Uterus (tissue), 4 donors: ENCODE measurements around the gene SRSF10. TPM values are rescaled to one million over a fixed set of nuclear protein-coding genes. Genes with fewer than 3 reads are reported as not detected.

Source experiments
- DNase-seq, 2 donors: peaks; one replicate each; pipeline ENCODE4 v3.0.0-alpha.2; 2019 to 2020
- H3K27ac ChIP-seq, 2 donors: fragments of 200-600 bp; sonication (generic); 1 replicate in 1 of 2; 2 replicates in 1 of 2; pipeline ENCODE4 v1.5.1; 2016 to 2018
- H3K27me3 ChIP-seq, 2 donors: fragments of 200-600 bp; sonication (generic); one replicate each; pipeline ENCODE4 v1.5.1; 2018 to 2019; ENCODE audit warnings: control low read depth in 1 of 2
- H3K36me3 ChIP-seq, 2 donors: fragments of 200-600 bp; sonication (generic); one replicate each; pipeline ENCODE4 v1.5.1; 2019; ENCODE audit warnings: control low read depth in 1 of 2
- H3K4me1 ChIP-seq, 2 donors: fragments of 200-600 bp; sonication (generic); one replicate each; pipeline ENCODE4 v1.5.1; 2018 to 2019; ENCODE audit warnings: control low read depth in 1 of 2
- H3K4me3 ChIP-seq, 2 donors: fragments of 200-600 bp; sonication (generic); 1 replicate in 1 of 2; 2 replicates in 1 of 2; pipeline ENCODE4 v1.5.1; 2018 to 2019; ENCODE audit warnings: mild to moderate bottlenecking in 1 of 2
- H3K9me3 ChIP-seq, 2 donors: fragments of 200-600 bp; sonication (generic); one replicate each; pipeline ENCODE4 v1.5.1; 2019; ENCODE audit warnings: control low read depth in 1 of 2
- POLR2A ChIP-seq, 2 donors: fragments of 450-650 bp; IDR thresholded peaks; one replicate each; pipeline ENCODE4 v1.6.1; 2016; ENCODE audit warnings: antibody characterized with exemption in 2 of 2, mild to moderate bottlenecking in 1 of 2, moderate library complexity in 1 of 2
- intact Hi-C: fragments of 100-400 bp; cut with DNase I; formaldehyde crosslinking; loops from one replicate; pipeline ENCODE4 v1.15.1; 2023; ENCODE audit warnings: low total_unique reads
- total RNA-seq, 4 donors: library from RNA; depleted of rRNA in 3 of 4; stranded (reverse); fragments of >200 nt in 3 of 4; gene quantifications; one replicate each; pipeline versions ENCODE4 v1.1.0 to v1.2.4, GENCODE V29; 2014 to 2023
- TF ChIP-seq, protein P1 (sequence below), 4 experiments: fragments of 200-600 bp in 2 of 4; fragments of 450-650 bp in 2 of 4; sonication (generic) in 2 of 4; IDR thresholded peaks; one replicate each; pipeline ENCODE4 v1.5.1; 2016 to 2019; ENCODE audit warnings: antibody characterized with exemption in 4 of 4, mild to moderate bottlenecking in 2 of 4, moderate library complexity in 1 of 4
- donor health status: DM: yes; HTN: yes; CAD: no.

Gene SRSF10
- total RNA-seq, 4 donors from 2014 or later, result 105 to 198 (median 162) TPM

DNA sequence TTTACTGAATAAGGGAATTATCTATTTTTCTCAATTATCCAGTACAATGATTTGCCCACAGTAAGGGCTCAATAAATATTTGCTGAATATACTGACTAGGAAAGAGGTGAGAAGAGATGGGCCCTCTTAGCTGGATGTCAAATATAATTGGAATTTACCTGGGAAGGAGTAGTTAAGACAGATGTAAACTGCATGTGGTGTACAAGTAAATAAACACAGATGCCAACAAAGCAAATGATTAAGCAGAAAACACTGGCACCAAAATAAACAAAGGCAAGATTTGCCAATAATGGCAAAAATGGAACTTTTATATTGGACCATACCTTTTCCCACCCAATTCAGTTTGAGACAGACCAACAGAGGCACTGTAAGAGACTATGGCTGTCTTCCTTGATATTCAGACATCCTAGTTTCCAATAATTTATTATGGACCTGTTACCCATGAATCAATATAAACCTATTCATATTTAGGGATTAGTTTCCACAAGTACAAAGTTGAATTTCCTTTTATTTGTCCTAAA lies 13.1 kb downstream of the SRSF10 start:
- intact Hi-C loops, result no loop called here
- H3K4me3 ChIP-seq, result no peak overlapping the region
- H3K27ac ChIP-seq, result no peak overlapping the region
- no peaks in the 10 kb centered on the region for H3K27me3 ChIP-seq
- H3K4me1 ChIP-seq, result no peaks in the 10 kb centered on the region
- no peak for DNase-seq
- TF ChIP-seq POLR2A (IDR thresholded peaks at IDR 0.05), result no peak
- TF ChIP-seq, protein P1, sequence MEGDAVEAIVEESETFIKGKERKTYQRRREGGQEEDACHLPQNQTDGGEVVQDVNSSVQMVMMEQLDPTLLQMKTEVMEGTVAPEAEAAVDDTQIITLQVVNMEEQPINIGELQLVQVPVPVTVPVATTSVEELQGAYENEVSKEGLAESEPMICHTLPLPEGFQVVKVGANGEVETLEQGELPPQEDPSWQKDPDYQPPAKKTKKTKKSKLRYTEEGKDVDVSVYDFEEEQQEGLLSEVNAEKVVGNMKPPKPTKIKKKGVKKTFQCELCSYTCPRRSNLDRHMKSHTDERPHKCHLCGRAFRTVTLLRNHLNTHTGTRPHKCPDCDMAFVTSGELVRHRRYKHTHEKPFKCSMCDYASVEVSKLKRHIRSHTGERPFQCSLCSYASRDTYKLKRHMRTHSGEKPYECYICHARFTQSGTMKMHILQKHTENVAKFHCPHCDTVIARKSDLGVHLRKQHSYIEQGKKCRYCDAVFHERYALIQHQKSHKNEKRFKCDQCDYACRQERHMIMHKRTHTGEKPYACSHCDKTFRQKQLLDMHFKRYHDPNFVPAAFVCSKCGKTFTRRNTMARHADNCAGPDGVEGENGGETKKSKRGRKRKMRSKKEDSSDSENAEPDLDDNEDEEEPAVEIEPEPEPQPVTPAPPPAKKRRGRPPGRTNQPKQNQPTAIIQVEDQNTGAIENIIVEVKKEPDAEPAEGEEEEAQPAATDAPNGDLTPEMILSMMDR (IDR thresholded peaks at IDR 0.05), result no peak
- H3K36me3 ChIP-seq, result no peaks in the 10 kb centered on the region
- H3K9me3 ChIP-seq, result no peaks in the 10 kb centered on the region

DNA sequence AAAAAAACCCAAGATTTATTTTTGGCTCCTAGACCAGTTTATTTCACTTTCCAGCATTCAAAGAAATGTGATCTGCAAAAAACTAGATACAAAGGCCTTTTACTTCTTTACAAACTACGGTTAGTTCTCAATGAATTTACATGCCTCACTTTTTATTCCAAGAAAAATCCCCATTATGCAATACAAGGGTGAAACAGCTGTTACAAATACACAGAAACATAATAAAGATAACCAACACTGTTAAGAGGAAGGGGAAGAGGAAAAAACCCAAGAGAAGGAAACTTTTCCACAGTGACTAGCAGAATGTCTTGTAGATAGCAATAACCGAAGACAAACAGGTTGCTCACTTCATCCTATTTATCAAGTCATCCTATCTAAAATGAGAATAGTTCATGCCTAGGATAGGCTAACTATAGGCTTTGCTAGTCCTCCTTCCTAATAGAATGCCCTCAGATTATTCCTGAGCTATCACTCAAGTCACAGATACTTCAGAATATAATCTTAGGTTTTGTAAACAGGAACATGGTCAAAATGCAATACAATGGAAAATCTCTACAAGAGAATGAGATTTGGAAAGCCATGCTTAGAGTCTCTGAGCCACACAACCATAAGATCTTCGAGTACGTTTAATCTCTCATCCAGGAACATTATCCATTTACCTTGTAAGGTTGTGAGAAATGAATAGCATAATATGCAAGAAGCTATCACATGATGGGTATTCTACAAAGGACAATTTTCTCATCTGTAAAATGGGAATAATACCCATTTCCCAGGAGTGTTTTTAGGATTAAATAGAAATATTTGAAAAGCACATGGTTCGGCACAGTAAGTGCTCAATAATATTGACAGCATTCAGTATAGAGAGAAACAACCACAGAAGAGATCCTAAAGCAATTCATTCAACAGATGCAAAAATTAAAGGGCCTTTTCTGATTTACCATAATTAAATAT lies 15.1 kb downstream of the SRSF10 start:
- no peaks in the 10 kb centered on the region for H3K9me3 ChIP-seq

DNA sequence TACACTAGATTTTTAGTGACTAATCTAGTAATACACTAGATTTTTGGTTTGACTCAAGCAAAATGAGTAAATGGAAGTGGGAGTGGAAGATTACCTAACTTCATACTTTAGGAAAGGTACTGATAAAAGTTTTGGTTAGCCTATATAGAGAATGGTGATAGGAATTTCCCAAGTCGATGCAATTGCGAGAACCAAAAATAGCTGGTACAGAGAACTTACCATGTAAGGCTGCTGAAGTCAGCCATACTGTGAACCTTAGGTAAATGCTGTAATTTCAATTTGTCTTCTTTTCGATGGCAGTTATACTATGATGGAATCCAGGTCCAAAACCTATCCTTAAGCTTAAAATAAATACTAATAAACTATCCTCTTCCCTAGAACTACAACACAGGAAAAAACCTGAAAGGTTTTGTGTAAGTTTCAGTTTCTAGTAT lies 15.9 kb downstream of the SRSF10 start:
- TF ChIP-seq, protein P1 (IDR thresholded peaks at IDR 0.05), result no peak
- no peak for TF ChIP-seq POLR2A (IDR thresholded peaks at IDR 0.05)
- H3K4me1 ChIP-seq, result no peaks in the 10 kb centered on the region
- no peak overlapping the region for H3K4me3 ChIP-seq
- no peaks in the 10 kb centered on the region for H3K9me3 ChIP-seq
- peak overlapping the region; percentile 34 to 42 for H3K27ac ChIP-seq
- no peaks in the 10 kb centered on the region for H3K36me3 ChIP-seq
- intact Hi-C loops, result no loop called here
- DNase-seq, result no peak
- no peaks in the 10 kb centered on the region for H3K27me3 ChIP-seq

More for the DNA sequence above, 15.1 kb downstream of the SRSF10 start:
- DNase-seq, result no peak
- Histone ChIP-seq H3K4me1 (no peaks in the 10 kb centered on the region), H3K4me3 (no peak overlapping the region), H3K36me3 (no peaks in the 10 kb centered on the region), H3K27ac (peak overlapping the region; percentile 34 to 42), H3K27me3 (no peaks in the 10 kb centered on the region)
- TF ChIP-seq POLR2A (IDR thresholded peaks at IDR 0.05), result no peak
- TF ChIP-seq, protein P1 (IDR thresholded peaks at IDR 0.05), result no peak
- intact Hi-C loops, result no loop called here

DNA sequence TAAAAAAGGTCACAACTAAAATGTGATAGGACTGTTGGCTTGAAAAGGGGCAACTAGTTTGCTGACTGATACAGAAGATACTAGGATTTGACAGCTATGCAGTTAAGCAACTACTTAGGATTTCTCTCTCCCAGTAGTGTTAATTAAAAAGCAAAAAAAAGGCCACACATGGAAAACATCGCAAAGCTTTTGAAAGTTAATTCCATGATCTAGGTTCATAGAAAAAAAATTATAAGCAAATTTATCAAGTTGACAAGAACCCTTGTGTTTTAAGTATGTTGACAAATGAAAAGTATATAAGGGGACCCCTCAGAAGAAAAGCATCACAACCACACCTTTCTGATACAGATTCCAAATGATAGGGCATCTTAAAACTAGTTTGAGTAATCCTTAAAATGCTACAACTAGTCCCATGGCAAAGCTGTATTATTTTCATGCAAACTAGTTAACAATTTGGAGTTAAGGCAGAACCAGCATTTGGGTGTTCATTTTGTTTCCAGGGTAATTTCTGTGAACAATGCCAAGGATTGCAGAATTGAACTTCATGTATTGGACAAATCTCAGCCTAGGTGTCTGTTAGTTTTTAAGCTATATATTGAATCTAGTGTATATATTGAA lies 16.4 kb downstream of the SRSF10 start:
- H3K27ac ChIP-seq, result peak overlapping the region; percentile 34 to 42
- no peaks in the 10 kb centered on the region for H3K36me3 ChIP-seq
- H3K9me3 ChIP-seq, result no peaks in the 10 kb centered on the region
- H3K27me3 ChIP-seq, result no peaks in the 10 kb centered on the region
- H3K4me1 ChIP-seq, result no peaks in the 10 kb centered on the region
- TF ChIP-seq, protein P1 (IDR thresholded peaks at IDR 0.05), result no peak
- no peak for TF ChIP-seq POLR2A (IDR thresholded peaks at IDR 0.05)
- H3K4me3 ChIP-seq, result no peak overlapping the region
- no peak for DNase-seq
- intact Hi-C loops, result no loop called here
